IPS DF 19.7 (cell line): ENCODE data around the gene SMARCA4.
"Not testable (repeated sequence)": the region's sequence is repeated elsewhere in the genome, so short reads cannot be mapped to it uniquely, and the experiment has no call there.

Experiments used
- DNase-seq: peaks from one replicate; pipeline ENCODE4 v3.0.0-alpha.2; 2013; ENCODE audit warnings: low read depth, low spot score

SMARCA4 gene

DNA sequence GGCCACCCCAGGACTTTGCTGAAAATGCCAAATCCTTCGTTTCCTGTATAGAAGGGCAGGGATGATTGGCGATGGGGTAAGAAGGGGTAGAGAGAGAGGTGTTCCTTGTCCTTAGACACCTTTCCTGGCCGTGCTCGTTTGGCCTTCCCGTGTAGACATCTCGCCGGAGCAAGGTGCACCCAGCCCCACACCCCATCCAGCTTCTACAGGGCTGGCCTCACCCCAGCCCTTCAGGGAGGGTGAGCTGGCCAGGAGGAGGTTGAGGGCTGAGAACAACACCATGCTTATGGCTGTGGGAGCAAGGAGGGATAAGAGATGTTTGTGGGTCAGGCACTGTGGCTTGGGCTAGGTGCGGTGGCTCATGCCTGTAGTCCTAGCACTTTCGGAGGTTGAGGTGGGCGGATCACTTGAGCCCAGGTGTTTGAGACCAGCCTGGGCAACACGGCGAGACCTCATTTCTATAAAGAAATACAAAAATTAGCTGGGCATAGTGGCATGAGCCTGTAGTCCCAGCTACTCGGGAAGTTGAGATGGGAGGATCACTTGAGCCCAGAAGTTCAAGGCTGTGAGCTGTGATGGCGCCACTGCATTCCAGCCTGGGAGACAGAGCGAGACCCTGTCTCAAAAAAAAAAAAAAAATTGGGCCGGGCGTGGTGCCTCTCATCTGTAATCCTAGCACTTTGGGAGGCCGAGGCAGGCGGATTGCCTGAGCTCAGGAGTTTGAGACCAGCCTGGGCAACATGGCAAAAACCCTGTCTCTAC lies 15.5 kb downstream of the SMARCA4 start:
- no peak for DNase-seq

DNA sequence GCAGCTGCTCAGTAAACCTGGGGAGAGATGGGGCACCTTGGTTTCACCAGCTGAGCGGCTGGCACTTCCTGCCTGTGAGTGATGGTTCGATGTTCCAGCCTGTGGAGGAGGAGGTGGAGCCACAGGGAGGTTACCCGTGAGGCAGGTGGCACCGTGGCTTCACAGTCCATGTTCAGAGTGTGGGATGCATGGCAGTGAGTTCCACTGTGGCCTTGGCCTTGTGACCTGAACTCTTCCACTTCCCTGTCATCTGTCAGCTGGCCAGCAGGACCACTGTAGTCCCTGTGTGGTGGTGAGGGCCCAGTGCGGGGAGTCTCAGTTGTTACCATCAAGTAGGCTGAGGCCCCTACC lies 16.9 kb downstream of the SMARCA4 start:
- DNase-seq: no peak

DNA sequence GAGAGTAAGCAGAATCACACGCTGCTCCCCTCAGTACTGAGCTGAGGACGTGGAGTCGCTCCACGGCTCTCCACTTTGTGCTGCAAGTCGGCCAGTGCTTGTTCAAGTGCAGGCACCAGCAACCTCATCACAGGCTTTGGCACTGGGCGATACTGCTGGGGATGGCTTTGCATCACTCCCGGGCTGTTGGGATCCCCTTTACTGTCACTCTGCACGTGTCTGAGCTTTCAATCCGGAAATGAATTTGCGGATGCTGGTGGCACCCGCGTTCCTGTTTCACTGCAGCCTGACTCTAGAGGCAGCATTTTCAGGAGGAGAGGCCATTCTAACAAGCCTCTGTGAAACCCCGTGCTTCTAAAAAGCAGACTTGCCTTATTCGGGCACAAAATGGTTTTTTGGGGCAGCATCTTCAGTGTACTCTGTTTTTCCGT lies 19.1 kb downstream of the SMARCA4 start:
- DNase-seq: no peak

DNA sequence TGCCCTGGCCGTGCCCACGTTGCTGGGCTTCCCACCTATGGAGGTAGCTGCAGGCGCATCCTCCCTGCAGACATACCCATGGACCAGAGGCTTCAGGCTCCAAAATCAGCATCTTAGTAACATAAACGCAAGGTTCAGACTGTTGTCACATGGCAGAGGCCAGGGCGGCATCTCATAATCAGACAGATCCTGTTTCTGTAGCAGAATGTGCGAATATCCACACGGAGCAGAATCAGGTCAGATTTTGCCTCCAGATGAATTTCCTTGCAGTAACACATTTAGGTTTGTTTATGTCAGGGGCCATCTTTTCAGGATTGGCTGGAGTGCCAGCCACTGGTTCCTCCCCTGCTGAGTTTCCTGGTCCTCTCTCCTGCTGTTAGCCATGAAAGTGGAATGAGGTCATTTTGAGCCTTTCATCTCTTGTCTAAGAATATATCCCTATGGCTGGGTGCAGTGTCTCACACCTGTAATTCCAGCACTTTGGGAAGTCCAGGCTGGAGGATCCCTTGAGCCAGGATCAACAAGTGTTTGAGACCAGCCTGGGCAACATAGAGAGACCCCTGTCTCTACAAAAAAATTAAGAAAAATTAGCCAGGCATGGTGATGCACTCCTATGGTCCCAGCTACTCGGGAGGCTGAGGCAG lies 20.5 kb downstream of the SMARCA4 start:
- DNase-seq: no peak

DNA sequence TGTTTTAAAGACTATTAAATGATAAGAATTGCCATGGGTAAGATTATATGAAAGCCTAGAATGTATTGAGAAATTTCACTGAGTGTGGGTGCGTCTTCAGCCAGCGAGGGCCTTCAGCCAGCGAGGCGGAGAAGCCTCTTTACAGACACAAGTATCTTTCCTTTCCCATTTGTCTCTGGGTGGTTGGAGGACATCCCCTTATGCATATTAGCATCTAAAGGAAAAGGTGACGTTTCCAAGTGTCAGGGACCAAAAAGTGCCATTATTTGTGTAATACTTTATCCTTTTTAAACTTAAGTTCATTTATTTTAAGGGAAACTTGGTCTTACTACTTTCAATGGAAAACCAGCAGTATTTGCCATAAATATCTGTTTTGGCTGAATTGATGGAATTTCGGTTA lies 22.2 kb downstream of the SMARCA4 start:
- no peak for DNase-seq

DNA sequence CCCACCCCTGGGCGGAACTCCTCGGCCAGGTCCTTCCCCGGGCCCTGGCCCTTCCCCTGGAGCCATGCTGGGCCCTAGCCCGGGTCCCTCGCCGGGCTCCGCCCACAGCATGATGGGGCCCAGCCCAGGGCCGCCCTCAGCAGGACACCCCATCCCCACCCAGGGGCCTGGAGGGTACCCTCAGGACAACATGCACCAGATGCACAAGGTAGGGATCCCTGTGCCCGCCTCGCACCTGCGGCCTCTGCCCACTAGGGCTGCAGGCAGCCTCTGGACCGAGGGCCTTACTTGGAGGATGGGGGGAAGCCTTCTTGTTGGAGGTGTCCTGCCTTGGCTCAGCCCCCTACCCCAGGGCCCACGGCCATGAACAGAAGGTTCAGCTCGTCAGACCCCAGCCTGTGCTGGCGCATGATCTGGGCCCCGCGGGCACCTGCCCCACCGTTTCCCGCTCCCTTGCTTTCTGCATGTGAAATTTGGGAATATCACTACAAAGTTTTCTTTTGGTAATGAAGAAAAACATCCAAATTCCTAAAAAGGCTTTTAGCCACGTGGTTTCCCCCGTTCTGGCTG lies 23.4 kb downstream of the SMARCA4 start:
- no peak for DNase-seq

DNA sequence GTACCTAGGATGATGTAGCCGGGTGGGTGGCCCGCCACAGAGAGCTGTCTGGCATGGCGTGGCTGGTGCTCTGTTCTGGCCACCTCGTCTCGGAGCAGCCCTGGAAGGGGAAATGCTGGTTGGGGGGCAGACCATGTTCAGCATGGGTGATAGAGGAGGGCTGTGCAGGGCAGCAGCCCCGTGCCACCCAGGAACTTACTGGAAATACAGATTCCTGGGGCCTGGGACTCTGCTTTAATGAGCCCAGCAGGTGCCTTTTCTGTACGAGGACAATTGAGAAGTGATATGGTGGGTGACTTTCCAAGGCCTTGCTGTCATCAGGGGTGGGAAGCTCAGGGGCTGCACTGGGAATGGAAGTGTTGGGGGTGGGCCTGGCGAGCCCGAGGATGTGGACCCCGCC lies 24.7 kb downstream of the SMARCA4 start:
- no peak for DNase-seq

DNA sequence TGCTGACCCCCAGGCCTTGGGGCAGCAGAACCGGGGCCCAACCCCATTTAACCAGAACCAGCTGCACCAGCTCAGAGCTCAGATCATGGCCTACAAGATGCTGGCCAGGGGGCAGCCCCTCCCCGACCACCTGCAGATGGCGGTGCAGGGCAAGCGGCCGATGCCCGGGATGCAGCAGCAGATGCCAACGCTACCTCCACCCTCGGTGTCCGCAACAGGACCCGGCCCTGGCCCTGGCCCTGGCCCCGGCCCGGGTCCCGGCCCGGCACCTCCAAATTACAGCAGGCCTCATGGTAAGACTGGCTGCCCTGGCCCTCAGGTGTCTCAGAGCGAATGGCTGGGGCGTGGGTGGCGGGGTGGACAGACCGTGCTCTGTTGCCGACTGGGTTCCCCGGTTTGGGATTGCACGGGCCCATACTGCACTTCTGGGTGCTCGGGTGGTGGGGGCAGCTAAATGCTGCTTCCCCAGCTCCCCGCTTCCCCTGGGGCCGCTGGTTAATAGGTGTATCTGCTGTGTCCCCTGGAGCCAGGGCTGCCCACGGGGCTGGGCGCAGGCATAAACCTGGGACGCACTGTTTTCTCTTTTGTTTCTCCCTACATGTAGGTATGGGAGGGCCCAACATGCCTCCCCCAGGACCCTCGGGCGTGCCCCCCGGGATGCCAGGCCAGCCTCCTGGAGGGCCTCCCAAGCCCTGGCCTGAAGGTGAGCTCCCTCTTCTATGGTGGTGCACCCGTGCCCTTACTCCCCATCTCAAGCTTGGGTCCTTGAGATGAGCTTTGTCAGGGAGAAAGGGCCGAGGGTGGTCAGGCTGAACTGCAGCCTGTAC lies 25.7 kb downstream of the SMARCA4 start:
- no peak for DNase-seq

DNA sequence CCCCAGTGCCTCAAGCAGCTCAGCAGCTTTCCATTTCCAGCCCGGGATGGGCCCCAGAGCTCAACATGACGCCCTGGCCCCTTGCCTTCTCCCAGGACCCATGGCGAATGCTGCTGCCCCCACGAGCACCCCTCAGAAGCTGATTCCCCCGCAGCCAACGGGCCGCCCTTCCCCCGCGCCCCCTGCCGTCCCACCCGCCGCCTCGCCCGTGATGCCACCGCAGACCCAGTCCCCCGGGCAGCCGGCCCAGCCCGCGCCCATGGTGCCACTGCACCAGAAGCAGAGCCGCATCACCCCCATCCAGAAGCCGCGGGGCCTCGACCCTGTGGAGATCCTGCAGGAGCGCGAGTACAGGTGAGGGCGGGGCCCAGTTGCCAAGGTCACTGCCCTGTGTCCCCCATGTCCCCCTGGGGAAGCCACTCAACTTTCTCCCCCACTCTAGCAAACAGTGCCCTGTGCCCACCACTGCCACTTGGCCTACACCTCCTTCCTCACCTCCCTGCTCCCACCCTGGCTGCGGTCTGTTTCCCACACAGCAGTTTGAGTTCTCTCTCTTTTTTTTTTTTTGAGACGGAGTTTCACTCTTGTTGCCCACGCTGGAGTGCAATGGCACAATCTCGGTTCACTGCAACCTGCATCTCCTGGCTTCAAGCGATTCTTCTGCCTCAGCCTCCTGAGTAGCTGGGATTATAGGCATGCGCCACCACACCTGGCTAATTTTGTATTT lies 26.9 kb downstream of the SMARCA4 start:
- DNase-seq: no peak

DNA sequence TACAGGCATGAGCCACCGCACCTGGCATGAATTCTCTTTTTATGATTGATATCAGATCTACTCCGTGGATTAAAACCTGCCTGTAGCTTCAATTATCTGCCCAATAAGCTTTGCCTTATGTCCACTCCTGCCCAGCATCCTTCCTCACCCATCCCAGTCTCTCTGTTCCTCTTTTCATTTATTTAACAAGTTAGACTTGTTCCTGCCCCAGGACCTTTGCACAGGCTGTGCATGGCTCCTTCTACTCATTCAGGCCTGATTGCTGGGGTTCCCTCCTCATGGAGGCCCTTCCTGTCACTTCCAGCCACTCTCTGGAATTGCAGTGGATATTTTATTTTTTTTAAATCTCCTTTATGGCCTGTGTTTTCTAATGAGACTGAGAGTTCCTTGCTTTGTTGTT lies 27.6 kb downstream of the SMARCA4 start:
- DNase-seq: no peak

DNA sequence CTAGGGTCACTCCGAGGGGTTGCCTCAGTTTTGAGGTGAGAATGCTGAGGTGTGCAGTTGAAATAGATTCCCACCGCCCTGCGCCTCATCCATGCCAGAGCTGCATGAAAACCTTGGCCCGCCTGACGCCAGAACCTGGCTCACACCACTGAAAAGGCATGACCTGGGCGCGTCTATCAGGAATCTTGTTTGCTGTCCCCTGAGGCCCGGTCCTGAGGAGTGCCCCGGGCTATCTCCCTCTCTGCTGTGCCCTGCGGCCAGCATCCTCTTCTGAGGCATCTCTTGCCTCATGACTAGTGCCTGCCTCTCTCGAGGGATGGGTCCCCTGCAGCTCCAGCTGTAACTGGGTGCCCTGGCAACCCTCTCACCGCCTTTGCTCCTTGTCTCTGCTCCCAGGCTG lies 28.1 kb downstream of the SMARCA4 start:
- DNase-seq: no peak

DNA sequence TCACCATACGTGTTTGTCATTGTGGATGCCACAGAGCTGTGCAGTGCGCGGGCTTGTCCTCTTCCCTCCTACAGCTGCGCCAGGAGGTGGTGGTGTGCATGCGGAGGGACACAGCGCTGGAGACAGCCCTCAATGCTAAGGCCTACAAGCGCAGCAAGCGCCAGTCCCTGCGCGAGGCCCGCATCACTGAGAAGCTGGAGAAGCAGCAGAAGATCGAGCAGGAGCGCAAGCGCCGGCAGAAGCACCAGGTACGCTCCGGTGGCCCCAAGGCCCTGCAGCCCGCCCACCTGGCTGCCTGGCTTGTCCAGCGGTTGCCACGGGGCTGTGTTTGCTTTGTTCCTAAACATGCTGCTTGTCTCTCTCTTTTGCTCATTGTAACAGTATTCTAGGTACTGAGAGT lies 30.2 kb downstream of the SMARCA4 start:
- DNase-seq: no peak

DNA sequence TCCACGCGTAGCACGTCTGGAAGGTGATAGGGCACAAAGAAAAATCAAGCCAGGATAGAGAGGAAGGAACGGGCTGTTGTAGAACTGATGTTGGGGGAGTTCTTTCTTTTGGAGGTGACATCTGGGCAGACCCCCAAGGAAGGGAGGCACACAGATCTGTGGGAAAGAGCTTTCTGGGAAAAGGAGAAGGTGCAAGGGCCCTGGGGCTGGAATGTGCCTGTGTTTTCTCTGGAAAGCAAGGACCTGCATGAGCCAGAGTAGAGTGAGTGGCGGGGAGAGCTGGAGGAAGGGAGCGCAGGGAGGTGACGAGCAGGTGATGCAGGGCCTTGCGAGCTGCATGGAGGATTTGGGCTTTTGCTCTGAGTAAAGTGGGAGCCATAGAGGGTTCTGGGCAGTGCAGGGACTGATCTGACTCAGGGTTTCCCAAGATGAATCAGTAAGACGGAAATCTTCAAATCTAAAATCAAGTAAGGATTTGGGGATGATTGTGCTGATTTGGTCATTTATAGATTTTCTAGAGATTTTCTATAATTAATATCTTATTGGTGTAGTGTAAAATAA lies 30.8 kb downstream of the SMARCA4 start:
- no peak for DNase-seq

DNA sequence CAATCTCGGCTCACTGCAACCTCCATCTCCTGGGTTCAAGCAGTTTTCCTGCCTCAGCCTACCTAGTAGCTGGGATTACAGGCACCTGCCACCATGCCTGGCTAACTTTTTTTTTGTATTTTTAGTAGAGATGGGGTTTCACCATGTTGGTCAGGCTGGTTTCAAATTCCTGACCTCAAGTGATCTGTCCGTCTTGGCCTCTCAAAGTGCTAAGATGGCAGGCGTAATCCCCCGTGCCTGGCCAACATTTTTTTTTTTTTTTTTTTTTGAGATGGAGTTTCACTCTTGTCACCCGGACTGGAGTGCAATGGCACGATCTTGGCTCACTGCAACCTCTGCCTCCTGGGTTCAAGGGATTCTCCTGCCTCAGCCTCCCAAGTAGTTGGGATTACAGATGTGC lies 31.3 kb downstream of the SMARCA4 start:
- DNase-seq: not testable (repeated sequence)

DNA sequence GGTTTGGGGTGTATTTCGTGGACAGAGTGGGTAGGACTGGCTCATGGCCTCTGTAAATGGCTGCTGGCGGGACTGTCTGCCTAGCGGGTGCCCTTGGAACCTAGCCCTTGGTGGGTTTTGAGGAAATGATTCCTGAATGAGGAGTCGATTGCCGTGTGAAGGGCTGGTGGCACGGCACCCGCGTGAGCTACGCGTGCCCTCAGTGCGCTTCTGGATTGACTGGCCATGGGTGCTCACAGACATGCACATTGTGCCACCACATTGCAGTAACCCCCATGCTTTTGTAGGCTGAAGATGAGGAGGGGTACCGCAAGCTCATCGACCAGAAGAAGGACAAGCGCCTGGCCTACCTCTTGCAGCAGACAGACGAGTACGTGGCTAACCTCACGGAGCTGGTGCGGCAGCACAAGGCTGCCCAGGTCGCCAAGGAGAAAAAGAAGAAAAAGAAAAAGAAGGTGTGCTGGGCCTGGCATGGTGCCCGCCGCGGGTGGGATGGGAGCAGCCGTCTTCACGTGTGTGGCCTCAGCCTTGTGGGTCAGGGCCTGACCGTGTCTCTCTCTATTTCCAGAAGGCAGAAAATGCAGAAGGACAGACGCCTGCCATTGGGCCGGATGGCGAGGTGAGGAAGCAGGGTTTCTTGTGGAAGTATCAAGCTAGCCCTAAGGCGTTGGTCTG lies 35.2 kb downstream of the SMARCA4 start:
- no peak for DNase-seq

DNA sequence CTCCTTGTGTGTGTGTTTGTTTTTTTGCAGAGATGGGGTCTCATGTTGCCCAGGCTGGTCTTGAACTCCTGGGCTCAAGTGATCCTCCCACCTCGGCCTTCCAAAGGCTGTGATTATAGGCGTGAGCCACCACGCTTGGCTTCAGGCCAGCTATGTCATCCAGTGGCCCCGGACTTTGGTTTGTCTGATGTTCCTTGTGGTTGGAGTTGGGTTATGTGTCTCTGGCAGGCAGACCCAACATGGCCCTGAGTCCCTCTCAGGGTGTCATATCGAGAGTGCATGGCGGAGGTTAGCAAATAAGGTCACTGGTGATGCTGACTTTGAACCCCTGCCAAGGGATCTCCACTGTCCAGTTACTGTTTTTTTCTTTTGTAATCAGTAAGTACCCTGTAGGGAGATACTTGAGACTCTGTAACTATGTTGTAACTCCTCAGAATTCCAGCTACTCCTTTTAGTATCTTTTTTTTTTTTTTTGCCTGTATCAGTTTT lies 37.3 kb downstream of the SMARCA4 start:
- DNase-seq: no peak

DNA sequence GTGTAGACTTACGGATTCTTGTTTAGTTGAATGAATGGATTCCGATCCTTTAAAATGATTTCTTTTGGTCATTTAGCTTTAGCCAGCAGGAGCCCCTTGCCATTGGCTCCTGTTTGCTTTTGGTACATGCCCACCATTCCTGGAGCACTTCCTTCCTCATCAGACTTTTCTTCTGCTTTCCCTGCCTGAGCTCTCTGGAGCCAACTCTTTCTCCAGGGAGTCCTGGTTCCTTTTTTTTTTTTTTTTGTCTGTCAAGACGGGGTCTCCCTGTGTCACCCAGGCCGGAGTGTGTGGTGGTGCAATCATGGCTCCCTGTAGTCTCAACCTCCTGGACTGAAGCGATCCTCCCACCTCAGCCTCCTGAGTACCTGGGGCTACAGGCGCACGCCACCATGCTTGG lies 37.8 kb downstream of the SMARCA4 start:
- DNase-seq: no peak

DNA sequence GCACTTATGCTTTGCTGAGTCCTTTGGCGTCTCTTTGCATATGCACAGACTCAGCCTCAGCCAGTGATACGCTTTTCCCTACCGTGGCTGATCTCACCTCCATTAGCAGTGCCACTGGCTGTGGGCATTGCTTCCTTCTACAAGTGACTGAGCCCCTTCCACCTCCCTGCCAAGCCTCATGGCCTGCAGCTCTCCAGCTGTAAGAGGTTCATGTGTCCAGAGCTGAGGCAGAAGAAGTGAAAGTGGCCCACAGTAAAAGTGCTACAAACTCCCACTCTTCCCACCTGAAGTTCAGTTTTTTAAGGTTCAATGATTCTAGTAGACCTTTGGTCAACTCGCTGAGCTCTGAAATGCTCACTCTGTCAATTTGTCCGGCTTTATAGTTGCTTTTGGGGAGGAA lies 44.7 kb downstream of the SMARCA4 start:
- DNase-seq: no peak

DNA sequence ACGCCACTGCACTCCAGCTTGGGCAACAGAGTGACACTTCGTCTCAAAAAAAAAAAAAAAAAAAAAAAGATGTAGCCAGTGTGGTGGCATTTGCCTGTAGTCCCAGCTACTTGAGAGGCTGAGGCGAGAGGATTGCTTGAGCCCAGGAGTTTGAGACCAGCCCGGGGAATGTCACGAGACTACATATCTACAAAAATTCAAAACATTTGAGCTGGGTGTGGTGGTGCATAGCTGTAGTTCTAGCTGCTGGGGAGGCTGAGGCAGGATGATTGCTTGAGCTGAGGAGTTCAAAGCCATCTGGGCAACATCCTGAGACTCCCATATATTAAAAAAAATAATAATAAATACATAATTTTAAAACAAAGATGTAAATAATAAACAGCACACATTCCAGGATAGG lies 46.6 kb downstream of the SMARCA4 start:
- no peak for DNase-seq

DNA sequence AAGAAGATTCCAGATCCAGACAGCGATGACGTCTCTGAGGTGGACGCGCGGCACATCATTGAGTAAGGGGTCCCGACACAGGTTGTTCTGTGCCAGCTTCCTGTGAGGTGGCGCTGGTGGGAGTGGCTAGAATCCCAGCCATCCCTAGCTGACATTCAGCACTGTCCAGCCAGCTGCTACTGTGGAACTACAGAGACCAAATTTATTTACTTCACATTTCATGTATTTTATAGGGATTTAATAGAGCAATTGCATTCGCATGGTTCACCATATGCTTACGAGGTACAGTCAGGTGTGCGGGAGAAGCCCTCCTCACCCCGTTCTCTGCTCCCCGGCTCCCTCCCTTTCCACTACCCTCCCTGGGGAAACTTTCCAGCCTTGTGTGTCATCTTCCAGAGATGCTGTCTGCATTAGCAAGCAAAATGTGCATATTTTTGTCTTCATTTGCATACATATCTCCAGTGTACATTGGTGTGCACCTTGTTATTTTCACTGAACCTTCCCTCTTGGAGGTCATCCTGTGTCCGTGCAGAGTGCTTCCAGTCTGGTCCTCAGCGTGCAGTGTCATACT lies 47.2 kb downstream of the SMARCA4 start:
- DNase-seq: no peak
